CD4-positive, alpha-beta T cell treated with Interleukin-15 for 4 hours (primary cell): ENCODE results near the gene GRID2.
"Not testable (repeated sequence)": the region's sequence is repeated elsewhere in the genome, so short reads cannot be mapped to it uniquely, and the experiment has no call there.

Experiments used
- DNase-seq: peaks from one replicate; pipeline ENCODE4 v3.0.0-alpha.2; 2020; ENCODE audit warnings: low spot score

GRID2 gene

DNA sequence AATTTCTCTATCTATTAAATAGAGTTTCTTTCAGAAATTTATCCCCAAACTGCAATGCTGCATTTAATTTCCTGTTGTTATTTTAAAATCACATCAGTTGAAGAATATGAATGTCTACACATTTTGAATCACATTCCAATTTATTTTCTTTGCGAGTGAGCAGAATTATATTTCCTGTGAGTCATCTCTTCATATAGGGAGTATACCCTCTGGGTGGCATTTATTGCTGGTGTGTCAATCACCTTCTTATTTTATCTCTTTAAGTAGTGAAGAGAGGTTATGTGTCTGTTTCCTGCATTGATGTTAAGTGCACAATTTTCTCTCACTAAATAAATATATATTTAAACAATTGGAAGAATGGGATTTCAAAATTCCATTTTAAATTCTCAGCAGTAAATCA lies 1013.8 kb downstream of the GRID2 start:
- DNase-seq, result no peak

DNA sequence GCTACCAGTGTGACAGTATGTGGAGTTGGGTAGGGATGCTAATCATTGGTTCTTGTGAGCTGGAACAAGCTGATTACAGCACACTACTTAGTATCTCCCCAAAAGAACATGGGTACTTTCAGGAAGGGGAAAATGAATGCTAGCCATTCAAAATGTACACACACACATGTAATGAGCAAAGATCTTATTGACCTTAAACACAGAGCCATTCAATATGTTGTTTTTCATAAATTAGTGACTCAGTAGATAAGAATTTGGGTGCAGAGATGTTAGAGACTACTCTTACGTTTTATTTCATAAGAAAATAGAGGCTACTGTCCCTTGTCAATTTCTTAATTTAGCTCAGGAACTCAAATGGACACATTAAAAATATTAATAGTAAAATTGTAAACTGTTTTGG lies 1015.3 kb downstream of the GRID2 start:
- DNase-seq, result no peak

DNA sequence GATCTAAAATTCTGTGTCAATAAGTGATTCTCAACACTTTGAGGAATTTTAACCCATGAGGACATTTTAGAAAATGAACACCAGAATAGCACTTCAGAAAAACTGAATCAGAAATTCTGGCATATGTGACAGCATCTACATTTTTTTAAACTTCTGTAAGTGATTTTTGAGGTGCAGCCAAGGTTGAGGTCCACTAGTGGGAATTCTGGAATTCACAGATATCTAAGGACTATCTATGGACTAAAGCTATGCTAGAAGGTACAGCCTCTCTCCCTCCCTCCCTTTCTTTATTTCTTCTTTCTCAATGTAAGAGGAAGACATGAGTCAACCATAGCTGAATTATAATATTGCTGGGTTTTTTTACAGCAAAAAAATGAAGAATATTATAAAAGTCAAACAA lies 1016.6 kb downstream of the GRID2 start:
- DNase-seq, result no peak

DNA sequence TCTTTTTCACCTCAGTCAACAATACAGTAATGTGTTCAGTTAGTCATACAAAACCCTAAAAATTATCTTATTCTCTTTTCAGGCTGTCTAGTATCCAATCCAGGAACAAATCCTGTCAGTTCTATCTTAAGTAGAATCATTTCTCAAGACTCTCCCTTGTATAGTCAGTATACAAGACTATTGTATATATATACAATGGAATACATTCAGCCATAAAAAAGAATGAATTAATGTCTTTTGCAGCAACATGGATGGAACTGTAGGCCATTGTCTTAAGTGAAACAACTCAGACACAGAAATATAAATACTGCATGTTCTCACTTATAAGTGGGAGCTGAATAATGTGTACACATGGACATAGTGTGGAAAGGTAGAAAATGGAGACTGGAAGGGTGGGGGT lies 1023.6 kb downstream of the GRID2 start:
- no peak for DNase-seq

DNA sequence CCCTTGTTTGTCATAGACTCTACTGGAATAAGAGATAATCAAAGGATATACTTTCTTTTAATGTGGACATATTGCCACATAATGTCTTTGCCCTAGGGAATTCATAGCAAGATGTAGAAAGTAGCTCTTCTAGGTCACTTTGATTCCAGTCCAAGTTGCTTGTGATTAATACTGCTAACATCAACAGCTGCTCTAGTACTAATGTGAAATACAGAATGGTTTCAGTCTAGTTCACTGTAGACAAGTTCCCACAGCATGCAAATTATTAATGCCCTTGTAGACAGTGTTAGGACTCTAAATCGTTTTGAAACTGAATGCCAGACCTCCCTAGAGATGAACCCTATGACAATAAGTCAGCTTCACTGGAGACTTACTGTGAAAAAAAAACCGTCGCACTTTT lies 1030.2 kb downstream of the GRID2 start:
- no peak for DNase-seq

DNA sequence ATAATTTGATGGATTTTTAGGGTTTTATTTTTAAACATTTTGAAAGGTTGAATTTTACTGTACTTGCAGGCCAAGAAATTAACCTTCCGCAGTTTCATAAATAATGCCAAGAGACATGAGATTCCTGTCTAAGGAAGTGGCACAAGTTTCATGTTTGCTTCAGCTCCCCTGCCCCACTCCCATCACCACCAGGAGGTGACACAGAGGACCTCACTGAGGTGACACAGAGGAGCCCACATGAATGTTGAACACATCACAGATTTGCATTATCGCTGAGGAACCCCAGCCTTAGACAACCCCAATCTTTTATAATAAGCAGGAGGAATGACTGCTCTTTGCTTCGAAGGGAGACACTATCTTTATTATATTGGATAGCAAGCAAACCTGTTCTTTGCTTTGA lies 1033.4 kb downstream of the GRID2 start:
- no peak for DNase-seq

DNA sequence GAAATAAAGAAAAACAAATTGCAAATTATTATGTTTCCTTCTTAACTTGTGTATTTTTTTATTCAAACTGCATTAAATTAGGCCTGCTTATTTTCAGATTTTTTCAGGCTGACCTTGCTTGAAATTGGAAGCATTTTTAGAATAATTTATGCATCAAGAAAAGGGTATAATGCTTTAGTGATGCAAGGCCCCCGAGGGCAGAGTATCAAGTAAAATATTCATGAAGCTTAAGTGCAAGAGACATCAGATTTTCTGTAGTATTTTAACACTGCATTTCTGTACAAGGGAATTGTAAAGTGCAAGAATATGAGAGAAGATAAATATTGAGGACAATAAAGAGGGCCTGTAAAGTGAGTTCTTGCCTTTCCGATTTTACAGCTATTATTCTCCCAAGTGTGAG lies 1039.0 kb downstream of the GRID2 start:
- DNase-seq, result no peak

DNA sequence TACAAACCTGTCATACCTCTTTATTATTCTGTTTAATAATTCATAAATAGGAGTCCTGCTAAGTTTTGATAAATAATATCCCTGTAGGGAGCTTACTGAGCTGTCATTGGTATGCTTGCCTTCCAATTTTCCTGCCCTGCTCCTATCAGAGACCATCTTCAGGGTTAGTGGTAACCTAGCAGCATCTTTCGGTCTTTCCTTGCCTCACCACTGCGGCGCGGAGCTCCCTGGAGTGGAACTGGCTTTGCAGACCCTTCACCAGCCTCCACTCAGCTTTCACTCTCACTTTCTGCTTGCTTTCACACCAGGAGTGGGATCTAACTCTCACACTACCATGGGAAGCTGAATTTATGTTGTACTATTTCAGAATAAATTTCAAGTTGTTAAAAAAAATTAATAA lies 1043.1 kb downstream of the GRID2 start:
- no peak for DNase-seq

DNA sequence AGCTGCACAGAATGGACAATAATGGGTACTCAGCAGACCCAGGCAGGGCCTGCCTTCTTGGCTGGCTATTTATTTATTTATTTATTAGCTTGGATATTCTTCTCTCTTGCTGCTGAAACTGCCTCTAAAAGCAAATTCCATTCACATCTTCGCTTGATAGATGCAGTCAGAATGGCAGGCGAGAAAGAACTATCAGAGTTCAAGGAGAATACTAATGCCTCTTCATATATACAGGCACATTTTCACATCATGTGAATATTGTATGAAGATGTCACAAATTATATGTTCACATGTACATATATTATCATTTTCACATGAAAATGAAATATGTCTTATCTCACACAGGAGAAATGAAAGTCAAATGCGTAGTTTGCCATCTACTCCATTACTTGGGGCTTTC lies 1045.1 kb downstream of the GRID2 start:
- DNase-seq, result no peak

DNA sequence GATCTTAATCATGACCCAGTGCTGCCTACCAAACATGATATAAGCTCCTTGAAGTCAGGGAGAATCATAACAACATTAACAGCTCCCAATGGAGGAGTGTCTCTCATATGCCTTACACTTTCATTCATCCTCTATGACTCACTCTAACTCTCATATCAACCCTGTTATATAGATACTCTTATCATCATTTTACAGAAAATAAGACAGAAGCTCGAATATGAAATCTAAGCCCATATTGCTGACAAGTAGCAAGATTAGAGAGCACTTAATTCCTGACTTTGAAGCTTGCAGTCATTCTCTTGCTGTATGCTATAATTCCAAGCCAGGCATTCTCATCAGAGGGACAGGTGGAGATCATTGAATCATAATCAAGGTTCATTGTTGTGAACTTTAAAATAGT lies 1048.1 kb downstream of the GRID2 start:
- DNase-seq, result no peak

DNA sequence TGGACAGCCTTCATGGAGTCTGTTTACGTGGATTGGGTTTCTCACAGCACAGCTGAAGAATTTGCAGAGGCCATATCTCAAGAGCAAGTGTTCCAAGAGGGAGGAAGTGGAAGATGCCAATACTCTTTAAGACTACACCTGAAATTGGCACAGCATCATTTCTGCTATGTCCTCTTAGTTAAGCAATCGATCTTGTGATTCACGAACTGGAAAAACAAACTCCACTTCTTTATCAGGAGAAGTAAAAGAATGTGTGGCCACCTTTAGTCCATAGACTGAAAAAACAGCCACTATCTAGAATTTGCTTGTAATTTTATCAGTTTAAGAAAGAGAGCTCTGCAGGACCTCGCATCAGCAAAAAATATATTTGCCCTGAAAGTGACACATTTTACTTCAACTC lies 1051.6 kb downstream of the GRID2 start:
- DNase-seq, result no peak

DNA sequence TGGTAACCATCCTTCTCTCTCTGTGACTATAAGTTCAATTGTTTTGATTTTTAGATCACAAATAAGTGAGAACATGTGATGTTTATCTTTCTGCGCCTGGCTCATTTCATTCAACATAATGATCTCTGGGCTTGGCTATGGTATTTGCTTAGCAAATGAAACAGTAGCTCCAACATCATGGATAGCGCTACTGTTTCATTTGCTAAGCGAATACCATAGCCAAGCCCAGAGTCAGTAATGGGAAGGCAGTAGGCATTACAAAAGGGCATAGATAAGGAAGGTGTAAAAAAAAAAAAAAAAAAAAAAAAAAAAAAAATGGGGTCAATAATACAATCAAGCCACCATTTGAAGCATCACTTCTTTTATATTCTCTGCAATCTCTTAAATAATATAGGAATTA lies 1055.8 kb downstream of the GRID2 start:
- no peak for DNase-seq

DNA sequence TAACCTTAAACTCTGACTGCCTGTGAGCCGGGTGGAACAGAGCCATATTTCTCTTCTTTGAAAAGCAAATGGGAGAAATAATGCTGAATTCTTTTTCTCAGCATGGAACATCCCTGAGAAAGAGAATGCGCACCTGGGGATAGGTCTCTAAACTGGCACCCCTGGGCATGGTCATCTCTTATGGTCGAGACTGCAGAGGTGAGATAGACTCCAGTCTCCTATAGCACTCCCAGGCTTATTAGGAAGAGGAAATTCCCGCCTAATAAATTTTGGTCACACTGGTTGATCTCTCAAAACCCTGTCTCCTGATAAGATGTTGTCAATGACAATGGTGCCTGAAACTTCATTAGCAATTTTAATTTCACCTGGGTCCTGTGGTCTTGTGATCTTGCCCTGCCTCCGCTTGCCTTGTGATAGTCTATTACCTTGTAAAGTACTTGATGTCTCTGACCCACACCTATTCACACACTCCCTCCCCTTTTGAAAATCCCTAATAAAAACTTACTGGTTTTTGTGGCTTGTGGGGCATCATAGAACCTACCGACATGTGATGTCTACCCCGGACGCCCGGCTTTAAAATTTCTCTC lies 1062.5 kb downstream of the GRID2 start:
- not testable (repeated sequence) for DNase-seq

DNA sequence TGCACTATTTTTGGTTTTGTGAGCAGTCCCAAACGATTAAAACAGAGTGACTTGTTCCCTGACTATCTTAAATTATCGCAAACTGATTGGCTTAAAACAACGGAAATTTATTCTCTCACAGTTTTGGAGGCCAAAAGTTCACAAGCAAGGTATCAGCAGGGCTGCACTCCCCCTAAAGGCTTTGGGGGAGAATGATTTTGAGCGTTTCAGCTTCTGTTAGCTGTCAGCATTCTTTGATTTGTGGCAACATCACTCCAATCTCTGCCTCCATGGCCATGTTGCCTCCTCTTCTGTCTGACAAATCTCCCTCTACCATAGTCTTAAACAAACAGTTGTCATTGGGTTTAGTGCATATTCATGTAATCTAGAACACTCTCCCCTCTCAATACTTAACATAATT lies 1065.2 kb downstream of the GRID2 start:
- no peak for DNase-seq

DNA sequence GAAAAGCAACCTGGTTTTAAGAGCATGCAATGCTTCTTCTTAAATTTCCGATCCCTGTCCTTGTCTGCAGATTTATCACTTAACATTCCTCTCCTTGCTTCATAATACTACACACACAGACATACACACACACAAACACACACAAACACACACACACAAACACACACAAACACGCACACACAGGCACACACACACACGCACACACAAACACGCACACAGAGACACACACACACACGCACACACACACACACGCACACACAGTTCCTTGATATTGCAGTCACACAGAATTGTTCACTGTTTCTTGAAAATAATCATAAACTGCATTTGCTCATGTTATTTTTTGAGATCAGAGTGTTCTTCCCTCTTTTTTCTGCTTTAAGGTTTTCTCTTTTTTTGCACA lies 1066.5 kb downstream of the GRID2 start:
- no peak for DNase-seq

DNA sequence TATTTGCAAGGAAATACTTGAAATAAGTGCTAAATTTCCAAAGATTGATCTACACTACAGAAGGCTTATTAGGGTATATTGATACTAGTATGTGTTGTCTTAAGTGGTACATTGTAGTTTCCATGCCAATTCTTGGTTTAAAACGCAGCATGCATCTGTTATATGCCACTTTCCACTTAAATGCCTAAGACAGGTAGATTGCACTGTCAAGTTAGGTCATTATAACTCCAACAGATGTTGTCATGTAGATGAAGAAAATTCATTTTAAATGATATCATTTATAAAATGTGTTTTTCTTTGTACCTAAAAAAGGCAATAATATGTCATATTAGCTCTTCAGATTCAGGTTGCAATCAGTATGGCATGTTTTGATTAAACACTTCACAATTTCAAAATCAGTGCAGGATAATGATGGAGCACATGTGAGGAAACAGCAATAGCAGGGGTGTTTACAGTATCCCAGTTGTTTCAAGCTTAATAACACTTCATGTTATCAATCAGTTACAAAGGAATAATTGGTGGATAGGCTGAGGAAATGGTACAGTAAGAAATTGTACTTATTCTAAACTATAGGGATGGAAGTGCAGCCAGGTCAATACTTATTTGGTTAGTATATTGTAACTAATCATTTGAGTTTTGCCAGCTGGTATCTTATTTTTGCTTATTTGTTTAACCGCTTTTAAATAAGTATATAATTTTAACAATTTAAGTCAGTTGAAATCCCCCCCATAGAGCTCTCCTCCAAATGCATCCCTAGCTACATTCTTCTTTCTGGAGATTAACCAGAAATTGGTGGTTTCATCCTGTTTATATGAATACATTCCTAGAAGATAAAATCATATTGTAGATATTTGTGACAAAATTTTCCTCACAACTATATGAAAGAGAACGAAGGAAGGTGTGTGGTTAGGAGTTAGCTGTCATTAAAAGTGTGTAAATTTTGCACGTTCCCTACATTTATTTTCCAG lies 1070.4 kb downstream of the GRID2 start:
- no peak for DNase-seq

DNA sequence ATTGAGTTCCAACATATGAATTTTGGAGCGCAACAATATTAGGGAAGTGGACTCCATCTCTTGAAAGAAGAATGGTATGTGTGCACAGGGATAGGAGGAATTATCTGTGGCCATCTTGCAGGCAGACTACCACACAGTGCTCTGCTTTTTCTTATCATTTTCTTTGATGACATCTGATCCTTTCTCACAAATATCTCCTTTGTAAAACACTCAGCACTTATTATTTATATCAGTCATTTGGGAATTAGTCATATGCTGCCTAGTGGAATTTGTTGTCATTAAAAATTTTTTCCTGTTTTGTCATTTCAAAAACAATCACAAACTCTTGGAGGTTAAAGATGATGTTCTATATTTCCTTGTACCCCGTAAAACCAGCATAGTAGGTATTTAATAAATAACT lies 1080.5 kb downstream of the GRID2 start:
- no peak for DNase-seq

DNA sequence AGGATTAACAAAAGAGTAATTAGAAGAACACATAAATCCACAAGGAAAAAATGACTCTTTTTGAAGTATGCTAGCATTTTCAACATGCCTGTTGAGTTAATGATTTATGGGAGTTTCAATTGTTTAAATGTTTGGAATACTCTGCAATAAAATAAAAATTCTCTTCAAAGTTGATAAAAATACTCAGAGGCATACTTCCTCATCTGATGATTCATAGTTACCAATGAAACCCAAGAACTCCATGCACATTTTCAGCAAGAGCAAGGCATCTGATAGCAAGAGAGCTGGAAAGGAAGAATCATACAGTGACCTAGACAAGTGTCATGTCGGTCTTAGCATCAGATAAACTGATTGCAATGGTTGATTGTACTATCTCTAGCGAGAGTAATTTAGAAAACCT lies 1081.1 kb downstream of the GRID2 start:
- DNase-seq, result no peak

DNA sequence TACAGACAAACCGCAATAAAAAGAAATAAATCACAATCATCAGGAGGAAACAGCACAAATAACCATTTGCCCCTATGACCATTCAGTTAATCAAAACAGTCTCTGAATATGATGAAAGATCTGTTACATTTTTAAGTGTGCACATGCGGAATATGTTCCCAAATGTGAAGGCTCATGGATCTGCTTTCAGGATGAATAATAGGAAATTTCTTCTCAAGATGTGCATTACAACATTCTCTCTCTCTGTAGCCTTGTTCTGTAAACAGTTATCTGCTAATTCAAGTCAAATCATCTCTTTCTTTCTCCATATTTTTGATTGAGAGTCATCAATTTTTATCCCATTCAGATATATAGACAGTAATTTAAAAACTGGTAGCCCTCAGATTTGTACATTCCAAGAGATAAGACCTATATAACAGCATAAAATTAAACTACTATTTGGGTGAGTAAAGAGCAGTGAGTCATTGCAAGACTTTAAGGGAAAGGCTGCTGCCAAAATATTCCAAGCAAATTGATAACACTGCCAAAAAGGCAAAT lies 1090.8 kb downstream of the GRID2 start:
- no peak for DNase-seq

DNA sequence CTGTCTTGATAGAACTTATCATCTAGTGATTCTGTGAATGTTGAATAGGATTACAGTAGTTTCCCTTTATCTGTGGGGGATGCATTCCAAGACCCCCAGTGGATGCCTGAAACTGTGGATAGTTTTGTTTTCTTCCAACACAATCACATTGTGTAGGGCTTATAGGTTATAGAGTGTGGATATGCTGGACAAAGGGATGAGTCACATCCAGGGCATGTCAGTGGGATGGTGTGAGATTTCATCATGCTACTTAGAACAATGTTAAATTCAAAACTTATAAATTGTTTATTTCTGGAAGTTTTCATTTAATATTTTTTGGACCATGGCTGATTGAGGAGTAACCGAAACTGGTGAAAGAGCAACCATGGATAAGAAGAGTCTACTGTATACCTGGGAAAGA lies 1092.5 kb downstream of the GRID2 start:
- DNase-seq, result no peak

DNA sequence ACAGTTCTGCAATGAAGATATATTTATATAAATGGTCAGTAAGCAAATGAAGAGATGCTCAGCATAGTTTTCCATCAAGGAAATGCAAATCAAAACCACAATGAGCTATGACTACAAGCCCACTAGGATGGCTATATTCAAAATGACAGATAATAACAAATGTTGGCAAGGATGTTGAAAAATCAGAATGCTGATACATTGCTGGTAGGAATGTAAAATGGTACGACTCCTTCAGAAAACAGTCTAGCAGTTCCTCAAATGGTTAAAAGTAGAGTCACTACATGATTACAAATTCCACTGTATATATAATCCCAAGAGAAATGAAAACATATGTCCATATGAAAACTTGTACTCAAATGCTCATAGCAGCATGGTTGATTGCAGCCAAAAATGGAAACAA lies 1099.8 kb downstream of the GRID2 start:
- no peak for DNase-seq

DNA sequence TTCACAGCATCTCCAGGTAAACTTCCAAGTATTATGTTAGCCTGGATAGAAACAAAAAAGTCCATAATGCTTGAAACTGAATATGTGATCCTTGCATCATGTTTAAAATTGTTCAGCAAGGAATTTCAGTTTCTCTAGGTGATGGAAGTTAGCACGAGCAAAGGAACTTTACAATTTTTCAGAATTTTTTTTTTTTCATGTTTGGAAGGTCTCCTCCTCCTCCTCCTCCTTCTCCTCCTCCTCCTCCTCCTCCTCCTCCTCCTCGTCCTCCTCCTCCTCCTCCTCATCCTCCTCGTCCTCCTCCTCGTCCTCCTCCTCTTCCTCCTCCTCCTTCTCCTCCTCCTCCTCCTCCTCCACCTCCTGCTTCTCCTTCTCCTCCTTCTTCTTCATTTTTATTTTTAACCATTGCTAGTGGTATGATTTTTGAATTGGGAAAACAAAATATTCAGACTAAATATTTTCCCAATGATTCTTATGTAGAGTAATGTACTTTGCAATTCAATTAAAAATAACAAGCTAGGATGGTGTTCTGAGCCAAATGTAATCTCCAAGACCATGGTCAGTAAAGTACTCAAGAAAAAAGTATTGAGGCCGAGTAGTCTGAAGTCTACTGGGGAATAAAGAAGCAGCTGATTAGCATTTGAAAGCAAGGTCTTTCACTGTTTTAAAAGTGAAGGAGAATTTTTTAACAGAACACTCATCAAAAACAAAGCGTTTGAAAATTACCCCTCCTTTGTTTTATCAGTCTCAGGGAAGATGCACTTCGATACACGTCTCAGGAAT lies 1103.9 kb downstream of the GRID2 start:
- DNase-seq, result no peak

DNA sequence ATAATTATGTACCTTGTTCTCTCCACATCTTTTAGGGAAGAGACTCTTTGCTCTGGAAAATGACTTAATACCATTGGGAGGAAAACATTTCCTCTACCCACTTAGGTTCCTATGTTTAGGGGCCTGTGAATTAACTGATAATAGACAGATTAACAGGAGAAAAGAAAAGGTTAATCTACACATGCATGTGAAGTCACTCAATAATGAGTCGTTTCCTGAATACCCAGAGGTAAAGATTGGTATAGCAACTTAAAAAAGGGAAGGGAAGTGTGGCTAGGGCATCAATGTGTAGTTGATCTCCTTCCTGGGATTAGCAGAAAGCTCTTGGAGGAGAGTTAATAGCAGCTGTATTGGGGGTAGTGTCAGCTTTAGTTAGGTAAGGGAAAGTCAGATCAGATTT lies 1105.3 kb downstream of the GRID2 start:
- no peak for DNase-seq
